ENCODE data around the gene RABGAP1L.

RABGAP1L gene

GRCh38 chr1:174344162-174344561 lies 184.8 kb downstream of the RABGAP1L start:
- no peak for TF ChIP-seq CTCF (IDR thresholded peaks at IDR 0.05; ENCODE audit: borderline replicate concordance, control extremely low read depth, extremely low read depth, insufficient read depth, missing control alignments)
- in situ Hi-C loops (cut with MboI; ENCODE audit: low sequenced_read_pairs, unreplicated experiment): no loop called here
- DNase-seq (ENCODE audit: low spot score): no peak

GRCh38 chr1:174352117-174352516 lies 192.8 kb downstream of the RABGAP1L start:
- in situ Hi-C loops (cut with MboI; ENCODE audit: low sequenced_read_pairs, unreplicated experiment): no loop called here
- TF ChIP-seq CTCF (IDR thresholded peaks at IDR 0.05; ENCODE audit: borderline replicate concordance, control extremely low read depth, extremely low read depth, insufficient read depth, missing control alignments): no peak
- DNase-seq (ENCODE audit: low spot score): no peak

GRCh38 chr1:174352883-174353608 lies 193.7 kb downstream of the RABGAP1L start:
- no peak for TF ChIP-seq CTCF (IDR thresholded peaks at IDR 0.05; ENCODE audit: borderline replicate concordance, control extremely low read depth, extremely low read depth, insufficient read depth, missing control alignments)
- no peak for DNase-seq (ENCODE audit: low spot score)
- in situ Hi-C loops (cut with MboI; ENCODE audit: low sequenced_read_pairs, unreplicated experiment): no loop called here

- TF ChIP-seq CTCF (IDR thresholded peaks at IDR 0.05; ENCODE audit: borderline replicate concordance, control extremely low read depth, extremely low read depth, insufficient read depth, missing control alignments): no peak
- in situ Hi-C loops (cut with MboI; ENCODE audit: low sequenced_read_pairs, unreplicated experiment): no loop called here
Observed at GRCh38 chr1:174358344-174358743, 199.0 kb downstream of the RABGAP1L start.

GRCh38 chr1:174358786-174359453 lies 199.6 kb downstream of the RABGAP1L start:
- no peak for DNase-seq (ENCODE audit: low spot score)
- no peak for TF ChIP-seq CTCF (IDR thresholded peaks at IDR 0.05; ENCODE audit: borderline replicate concordance, control extremely low read depth, extremely low read depth, insufficient read depth, missing control alignments)
- in situ Hi-C loops (cut with MboI; ENCODE audit: low sequenced_read_pairs, unreplicated experiment): no loop called here

More at GRCh38 chr1:174358344-174358743, 199.0 kb downstream of the RABGAP1L start:
- DNase-seq (ENCODE audit: low spot score): no peak

GRCh38 chr1:174359454-174359805 lies 200.1 kb downstream of the RABGAP1L start:
- no peak for TF ChIP-seq CTCF (IDR thresholded peaks at IDR 0.05; ENCODE audit: borderline replicate concordance, control extremely low read depth, extremely low read depth, insufficient read depth, missing control alignments)
- DNase-seq (ENCODE audit: low spot score): no peak
- in situ Hi-C loops (cut with MboI; ENCODE audit: low sequenced_read_pairs, unreplicated experiment): no loop called here

Data from GM13976 (cell line).